ENCODE measurements around the gene GOLGA8S. TPM values are rescaled to one million over a fixed set of nuclear protein-coding genes. Genes with fewer than 3 reads are reported as not detected.
"Not testable (repeated sequence)": the region's sequence is repeated elsewhere in the genome, so short reads cannot be mapped to it uniquely, and the experiment has no call there.

Gene GOLGA8S, protein sequence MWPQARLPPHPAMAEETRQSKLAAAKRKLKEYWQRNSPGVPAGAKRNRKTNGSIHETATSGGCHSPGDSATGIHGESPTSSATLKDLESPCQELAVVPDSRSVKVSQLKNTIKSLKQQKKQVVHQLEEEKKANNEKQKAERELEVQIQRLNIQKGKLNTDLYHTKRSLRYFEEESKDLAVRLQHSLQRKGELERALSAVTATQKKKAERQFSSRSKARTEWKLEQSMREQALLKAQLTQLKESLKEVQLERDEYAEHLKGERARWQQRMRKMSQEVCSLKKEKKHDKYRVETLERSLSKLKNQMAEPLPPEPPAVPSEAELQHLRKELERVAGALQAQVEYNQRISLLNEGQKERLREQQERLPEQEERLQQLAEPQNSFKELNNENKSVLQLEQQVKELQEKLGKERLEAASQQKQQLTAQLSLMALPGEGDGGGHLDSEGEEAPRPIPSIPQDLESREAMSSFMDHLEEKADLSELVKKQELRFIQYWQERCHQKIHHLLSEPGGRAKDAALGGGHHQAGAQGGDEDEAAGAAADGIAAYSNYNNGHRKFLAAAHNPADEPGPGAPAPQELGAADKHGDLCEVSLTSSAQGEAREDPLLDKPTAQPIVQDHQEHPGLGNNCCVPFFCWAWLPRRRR
- under 1 TPM in 1 of 2 donors, not detected in 1; 0.08 TPM for total RNA-seq

DNA sequence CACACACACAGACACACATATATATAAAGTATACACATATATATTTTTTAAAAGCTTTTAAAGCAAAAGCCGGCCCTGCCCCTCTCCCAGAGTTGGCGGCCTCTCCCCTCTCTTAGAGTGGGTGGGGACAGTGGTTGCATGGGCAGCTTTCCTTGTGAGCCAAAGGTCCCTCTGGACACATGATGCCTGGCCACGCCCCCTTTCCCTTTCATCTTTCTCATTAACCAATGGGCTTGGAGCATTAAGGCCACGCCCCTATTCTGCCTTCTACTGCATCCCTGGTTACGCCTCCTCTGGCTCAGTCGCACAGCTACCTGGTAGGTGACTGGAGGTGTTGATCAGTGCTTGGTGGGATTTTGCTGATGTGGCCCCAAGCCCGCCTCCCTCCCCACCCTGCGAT, at the start of gene GOLGA8S:
Gene GOLGA8S, plus strand, starts transcription at position 301 of the 400 bp plus-strand sequence. Its CDS starts 62 bp downstream, at position 363.
- H3K9ac ChIP-seq (ENCODE audit: low read depth in 2 of 2, low read length in 2 of 2); intact Hi-C loops (cut with DNase I); H3K36me3 ChIP-seq; H3K4me1 ChIP-seq; H3K27ac ChIP-seq; H3K4me3 ChIP-seq; DNase-seq; H3K27me3 ChIP-seq; H3K9me3 ChIP-seq: not testable (repeated sequence)

DNA sequence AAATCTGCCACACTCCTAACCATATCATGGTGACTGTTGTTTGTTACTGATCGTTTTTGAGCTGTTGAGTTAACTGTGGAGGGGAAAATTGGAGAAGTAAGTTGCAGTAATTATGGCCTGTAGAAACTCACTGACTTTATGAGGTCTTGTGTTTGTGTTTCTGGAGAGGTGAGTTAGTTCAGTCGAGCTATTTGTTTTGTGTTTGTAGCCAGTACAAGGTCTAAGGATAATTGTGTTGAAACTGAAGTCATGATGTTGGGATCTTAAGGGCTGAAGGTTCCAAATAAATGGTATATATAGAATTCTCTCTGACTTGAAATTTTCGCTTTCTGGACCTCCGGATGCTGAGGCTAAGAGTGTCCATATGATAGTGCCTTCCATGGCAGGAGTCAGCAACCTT, 49.7 kb upstream of the GOLGA8S start:
- DNase-seq: peak; percentile 17
- H3K9ac ChIP-seq (ENCODE audit: low read depth in 2 of 2, low read length in 2 of 2); H3K27me3 ChIP-seq; H3K9me3 ChIP-seq; H3K36me3 ChIP-seq; intact Hi-C loops (cut with DNase I); H3K4me1 ChIP-seq: not testable (repeated sequence)
- H3K4me3 ChIP-seq: peak overlapping the region; percentile 32
- H3K27ac ChIP-seq: peak overlapping the region; percentile 40

DNA sequence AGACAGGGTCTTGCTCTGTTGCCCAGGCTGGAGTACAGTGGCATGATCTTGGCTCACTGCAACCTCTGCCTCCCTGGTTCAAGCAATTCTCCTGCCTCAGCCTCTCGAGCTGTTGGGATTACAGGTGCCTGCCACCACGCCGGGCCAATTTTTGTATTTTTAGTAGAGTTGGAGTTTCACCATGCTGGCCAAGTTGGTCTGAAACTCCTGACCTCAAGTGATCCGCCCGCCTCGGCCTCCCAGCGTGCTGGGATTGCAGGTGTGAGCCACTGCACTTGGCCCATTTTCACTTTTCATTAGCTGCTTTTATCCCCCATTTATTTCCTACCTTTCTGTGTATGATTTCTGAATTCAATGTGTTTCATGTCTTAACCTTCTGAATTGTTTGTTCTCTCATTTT, 48.6 kb upstream of the GOLGA8S start:
- H3K9me3 ChIP-seq; H3K9ac ChIP-seq (ENCODE audit: low read depth in 2 of 2, low read length in 2 of 2); H3K27ac ChIP-seq; H3K27me3 ChIP-seq; H3K4me1 ChIP-seq; H3K4me3 ChIP-seq; H3K36me3 ChIP-seq; intact Hi-C loops (cut with DNase I): not testable (repeated sequence)
- DNase-seq: peak; percentile 38

DNA sequence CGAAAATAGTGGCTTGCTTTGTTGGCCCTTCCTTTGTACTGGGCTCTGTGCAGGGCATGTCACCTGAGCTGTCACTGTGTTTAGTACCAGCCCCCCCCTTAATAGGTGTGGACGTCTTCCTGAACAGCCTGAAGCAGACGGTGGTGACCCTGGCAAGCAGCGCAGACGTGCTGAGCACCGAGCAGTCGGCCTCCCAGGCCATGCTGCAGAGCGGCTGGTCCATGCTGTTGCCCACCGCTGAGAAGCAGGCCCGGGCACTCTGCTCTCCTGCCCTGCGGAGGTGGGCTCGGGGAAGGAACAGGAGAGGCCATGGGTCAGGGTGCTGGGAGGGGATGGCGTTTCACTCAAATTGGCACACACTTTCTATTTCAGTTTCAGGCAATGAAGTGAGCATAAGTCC, 43.3 kb upstream of the GOLGA8S start:
- peak; percentile 14 for DNase-seq
- intact Hi-C loops (cut with DNase I); H3K4me1 ChIP-seq: not testable (repeated sequence)

DNA sequence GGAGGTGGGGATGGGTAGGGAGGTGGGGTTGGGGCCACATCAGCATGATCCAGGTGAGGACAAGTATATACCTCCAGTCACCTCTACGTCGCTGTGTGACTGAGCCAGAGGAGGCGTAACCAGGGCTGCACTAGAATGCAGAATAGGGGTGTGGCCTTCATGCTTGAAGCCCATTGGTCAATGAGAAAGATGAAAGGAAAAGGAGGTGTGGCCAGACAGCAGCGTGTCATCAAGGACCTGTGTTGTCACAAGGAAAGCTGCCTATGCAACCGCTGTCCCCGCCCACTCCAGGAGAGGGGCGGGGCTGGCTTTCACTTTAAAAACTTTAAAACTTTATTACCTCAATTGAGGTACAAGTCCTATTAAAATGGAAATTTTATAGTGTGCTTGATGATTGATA, 20.5 kb upstream of the GOLGA8S start, which contains the start of gene GOLGA6L26:
Gene GOLGA6L26, minus strand, starts transcription at position 101 of the 400 bp plus-strand sequence. Its CDS starts 61 bp downstream, at position 40.
- H3K4me1 ChIP-seq, H3K4me3 ChIP-seq: not testable (repeated sequence)

More for the DNA sequence above, 43.3 kb upstream of the GOLGA8S start:
- not testable (repeated sequence) for H3K9me3 ChIP-seq; H3K4me3 ChIP-seq; H3K27me3 ChIP-seq; H3K36me3 ChIP-seq; H3K9ac ChIP-seq (ENCODE audit: low read depth in 2 of 2, low read length in 2 of 2); H3K27ac ChIP-seq

DNA sequence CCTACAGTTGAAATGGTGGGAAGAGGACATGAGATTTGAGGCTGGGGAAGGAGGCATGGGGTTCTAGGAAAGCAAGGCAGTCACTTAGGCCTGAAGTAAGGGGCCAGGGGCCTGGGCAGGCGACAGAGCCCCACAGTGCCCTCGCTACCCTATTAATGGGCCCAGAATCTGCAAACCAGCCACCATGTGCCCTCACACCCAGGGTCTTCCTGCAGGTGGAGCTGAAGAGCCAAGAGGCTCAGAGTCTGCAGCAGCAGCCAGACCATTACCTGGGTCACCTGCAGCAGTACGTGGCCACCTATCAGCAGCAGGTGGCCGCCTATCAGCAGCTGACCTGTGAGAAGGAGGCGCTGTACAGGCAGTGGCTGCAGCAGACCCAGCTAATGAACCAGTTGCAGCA, 8.1 kb downstream of the GOLGA8S start:
- intact Hi-C loops (cut with DNase I); H3K27ac ChIP-seq; H3K27me3 ChIP-seq; H3K4me1 ChIP-seq; DNase-seq; H3K9ac ChIP-seq (ENCODE audit: low read depth in 2 of 2, low read length in 2 of 2); H3K36me3 ChIP-seq; H3K9me3 ChIP-seq; H3K4me3 ChIP-seq: not testable (repeated sequence)

More for the DNA sequence above, 20.5 kb upstream of the GOLGA8S start, which contains the start of gene GOLGA6L26:
- H3K27me3 ChIP-seq; H3K27ac ChIP-seq; DNase-seq; H3K9ac ChIP-seq (ENCODE audit: low read depth in 2 of 2, low read length in 2 of 2); H3K36me3 ChIP-seq; intact Hi-C loops (cut with DNase I); H3K9me3 ChIP-seq: not testable (repeated sequence)

DNA sequence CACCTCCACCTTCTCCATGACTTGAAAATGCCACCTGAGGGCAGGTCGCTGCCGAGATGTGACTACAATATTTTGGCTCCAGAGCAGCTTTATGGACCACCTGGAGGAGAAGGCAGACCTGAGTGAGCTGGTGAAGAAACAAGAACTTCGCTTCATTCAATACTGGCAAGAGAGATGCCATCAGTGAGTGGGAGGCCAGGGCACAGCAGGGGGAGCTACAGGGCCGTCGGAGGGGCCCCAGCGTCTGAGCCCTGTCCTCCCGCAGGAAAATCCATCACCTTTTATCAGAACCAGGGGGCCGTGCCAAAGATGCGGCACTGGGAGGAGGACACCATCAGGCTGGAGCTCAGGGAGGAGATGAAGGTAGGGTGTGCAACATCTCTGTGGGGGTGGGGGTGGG, 9.7 kb downstream of the GOLGA8S start:
- intact Hi-C loops (cut with DNase I); H3K36me3 ChIP-seq; H3K27me3 ChIP-seq; H3K27ac ChIP-seq; H3K9ac ChIP-seq (ENCODE audit: low read depth in 2 of 2, low read length in 2 of 2); H3K9me3 ChIP-seq; DNase-seq; H3K4me1 ChIP-seq; H3K4me3 ChIP-seq: not testable (repeated sequence)

DNA sequence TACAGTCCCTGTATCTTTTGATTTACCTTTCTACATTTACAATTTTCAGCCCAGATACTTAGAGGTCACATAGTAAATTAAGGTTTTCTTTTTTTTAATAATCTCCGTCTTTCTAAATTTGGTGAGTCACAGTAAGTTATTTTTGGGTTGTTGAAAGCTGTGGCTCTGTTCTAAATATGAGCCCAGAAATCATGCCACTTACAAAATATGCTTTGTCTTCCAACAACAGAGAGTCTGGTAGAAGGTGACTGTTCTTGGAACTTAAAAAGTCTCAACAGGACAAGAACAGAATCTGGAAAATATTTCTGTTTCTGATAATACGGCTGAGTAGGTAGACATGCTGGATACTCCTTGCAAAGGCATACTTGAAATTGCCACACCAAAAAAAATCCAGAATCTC, 16.0 kb downstream of the GOLGA8S start:
- Histone ChIP-seq H3K4me1 (no peaks in the 10 kb centered on the region), H3K27me3 (no peaks in the 10 kb centered on the region), H3K4me3 (no peak overlapping the region), H3K9me3 (no peaks in the 10 kb centered on the region), H3K36me3 (no peaks in the 10 kb centered on the region), H3K9ac (ENCODE audit: low read depth in 2 of 2, low read length in 2 of 2) (no peak overlapping the region), H3K27ac (no peak overlapping the region)
- intact Hi-C loops (cut with DNase I): no loop called here
- DNase-seq: no peak
- TF ChIP-seq, protein P1, sequence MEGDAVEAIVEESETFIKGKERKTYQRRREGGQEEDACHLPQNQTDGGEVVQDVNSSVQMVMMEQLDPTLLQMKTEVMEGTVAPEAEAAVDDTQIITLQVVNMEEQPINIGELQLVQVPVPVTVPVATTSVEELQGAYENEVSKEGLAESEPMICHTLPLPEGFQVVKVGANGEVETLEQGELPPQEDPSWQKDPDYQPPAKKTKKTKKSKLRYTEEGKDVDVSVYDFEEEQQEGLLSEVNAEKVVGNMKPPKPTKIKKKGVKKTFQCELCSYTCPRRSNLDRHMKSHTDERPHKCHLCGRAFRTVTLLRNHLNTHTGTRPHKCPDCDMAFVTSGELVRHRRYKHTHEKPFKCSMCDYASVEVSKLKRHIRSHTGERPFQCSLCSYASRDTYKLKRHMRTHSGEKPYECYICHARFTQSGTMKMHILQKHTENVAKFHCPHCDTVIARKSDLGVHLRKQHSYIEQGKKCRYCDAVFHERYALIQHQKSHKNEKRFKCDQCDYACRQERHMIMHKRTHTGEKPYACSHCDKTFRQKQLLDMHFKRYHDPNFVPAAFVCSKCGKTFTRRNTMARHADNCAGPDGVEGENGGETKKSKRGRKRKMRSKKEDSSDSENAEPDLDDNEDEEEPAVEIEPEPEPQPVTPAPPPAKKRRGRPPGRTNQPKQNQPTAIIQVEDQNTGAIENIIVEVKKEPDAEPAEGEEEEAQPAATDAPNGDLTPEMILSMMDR (IDR thresholded peaks at IDR 0.05): no peak

DNA sequence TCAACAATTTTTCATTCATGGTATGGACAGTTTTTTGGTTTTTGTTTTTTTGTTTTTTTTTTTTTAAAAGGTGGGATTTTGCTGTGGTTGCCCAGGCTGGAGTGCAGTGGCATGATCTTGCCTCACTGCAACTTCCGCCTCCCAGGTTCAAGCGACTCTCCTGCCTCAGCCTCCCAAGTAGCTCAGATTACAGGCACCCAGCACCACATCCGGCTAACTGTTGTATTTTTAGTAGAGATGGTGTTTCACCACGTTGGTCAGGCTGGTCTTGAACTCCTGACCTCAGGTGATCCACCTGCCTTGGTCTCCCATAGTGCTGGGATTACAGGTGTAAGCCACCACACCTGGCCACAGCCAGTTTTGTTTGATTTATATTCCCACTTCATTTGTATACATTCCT, 16.6 kb downstream of the GOLGA8S start:
- H3K27me3 ChIP-seq; H3K27ac ChIP-seq; H3K36me3 ChIP-seq; H3K4me1 ChIP-seq; H3K9me3 ChIP-seq; H3K4me3 ChIP-seq; H3K9ac ChIP-seq (ENCODE audit: low read depth in 2 of 2, low read length in 2 of 2); DNase-seq; intact Hi-C loops (cut with DNase I): not testable (repeated sequence)

DNA sequence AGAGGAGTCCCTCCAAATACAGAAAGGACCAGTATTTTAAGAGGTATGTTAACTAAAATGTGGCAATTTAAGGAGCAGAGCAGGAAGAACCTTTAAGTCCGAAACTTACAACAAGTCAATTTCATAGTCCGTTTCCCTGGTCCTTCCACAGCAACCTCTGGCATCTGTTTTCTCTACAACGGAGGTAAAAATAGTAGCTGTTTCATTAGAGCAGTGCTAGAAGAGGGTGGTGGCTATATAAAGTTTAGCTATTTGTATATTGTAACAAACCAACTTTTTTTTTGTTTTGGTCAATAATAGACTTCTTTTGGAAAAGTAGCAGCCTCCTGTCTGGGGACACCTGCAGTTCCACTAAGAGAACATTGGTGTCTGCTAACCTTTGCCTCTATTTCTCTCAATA, 17.3 kb downstream of the GOLGA8S start:
- H3K9ac ChIP-seq (ENCODE audit: low read depth in 2 of 2, low read length in 2 of 2); H3K27ac ChIP-seq; H3K4me3 ChIP-seq; DNase-seq; H3K36me3 ChIP-seq; H3K9me3 ChIP-seq; H3K27me3 ChIP-seq; H3K4me1 ChIP-seq; intact Hi-C loops (cut with DNase I): not testable (repeated sequence)

All from colonic mucosa (tissue), 4 donors.